Upper lobe of left lung (tissue), 4 donors: ENCODE results near the gene MYO18B.

Experiments used
- EP300 ChIP-seq, 4 donors: sonication (generic); formaldehyde crosslinking; IDR thresholded peaks; one replicate each; pipeline ENCODE4 v1.5.1; 2017; ENCODE audit warnings: antibody characterized with exemption in 4 of 4, control low read depth in 2 of 4
- POLR2A ChIP-seq, 4 donors: fragments of 450-650 bp; IDR thresholded peaks; one replicate each; pipeline ENCODE4 v1.5.1; 2016 to 2017; ENCODE audit warnings: antibody characterized with exemption in 4 of 4, mild to moderate bottlenecking in 2 of 4
- POLR2AphosphoS5 ChIP-seq, 2 donors: sonication (generic); formaldehyde crosslinking; IDR thresholded peaks; one replicate each; pipeline ENCODE4 v1.5.1; 2017; ENCODE audit warnings: antibody characterized with exemption in 2 of 2
- TF ChIP-seq, protein P1 (sequence below), 6 experiments: fragments of 450-650 bp in 4 of 6; fragments of 200-600 bp in 2 of 6; sonication (generic) in 2 of 6; IDR thresholded peaks; one replicate each; pipeline ENCODE4 v1.5.1; 2016 to 2019; ENCODE audit warnings: antibody characterized with exemption in 6 of 6

DNA sequence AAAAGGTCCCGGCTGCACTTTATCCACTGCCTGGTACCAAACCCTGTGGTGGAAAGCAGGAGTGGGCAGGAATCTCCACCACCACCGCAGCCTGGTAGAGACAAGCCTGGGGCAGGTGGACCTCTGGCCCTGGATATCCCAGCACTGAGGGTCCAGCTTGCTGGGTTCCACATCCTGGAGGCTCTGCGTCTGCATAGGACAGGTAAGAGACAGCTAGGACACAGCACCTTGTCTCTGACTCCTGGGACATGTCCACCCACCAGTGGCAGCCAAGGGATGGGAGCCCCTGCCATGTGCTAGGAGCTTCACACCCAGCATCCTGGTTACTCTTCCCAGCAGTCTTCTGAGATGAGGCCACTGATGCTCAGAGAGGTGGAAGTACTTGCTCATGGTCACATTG lies 105.5 kb downstream of the MYO18B start:
- TF ChIP-seq, protein P1, sequence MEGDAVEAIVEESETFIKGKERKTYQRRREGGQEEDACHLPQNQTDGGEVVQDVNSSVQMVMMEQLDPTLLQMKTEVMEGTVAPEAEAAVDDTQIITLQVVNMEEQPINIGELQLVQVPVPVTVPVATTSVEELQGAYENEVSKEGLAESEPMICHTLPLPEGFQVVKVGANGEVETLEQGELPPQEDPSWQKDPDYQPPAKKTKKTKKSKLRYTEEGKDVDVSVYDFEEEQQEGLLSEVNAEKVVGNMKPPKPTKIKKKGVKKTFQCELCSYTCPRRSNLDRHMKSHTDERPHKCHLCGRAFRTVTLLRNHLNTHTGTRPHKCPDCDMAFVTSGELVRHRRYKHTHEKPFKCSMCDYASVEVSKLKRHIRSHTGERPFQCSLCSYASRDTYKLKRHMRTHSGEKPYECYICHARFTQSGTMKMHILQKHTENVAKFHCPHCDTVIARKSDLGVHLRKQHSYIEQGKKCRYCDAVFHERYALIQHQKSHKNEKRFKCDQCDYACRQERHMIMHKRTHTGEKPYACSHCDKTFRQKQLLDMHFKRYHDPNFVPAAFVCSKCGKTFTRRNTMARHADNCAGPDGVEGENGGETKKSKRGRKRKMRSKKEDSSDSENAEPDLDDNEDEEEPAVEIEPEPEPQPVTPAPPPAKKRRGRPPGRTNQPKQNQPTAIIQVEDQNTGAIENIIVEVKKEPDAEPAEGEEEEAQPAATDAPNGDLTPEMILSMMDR (IDR thresholded peaks at IDR 0.05): no peak
- TF ChIP-seq POLR2AphosphoS5 (IDR thresholded peaks at IDR 0.05) (no peak), POLR2A (IDR thresholded peaks at IDR 0.05) (no peak), EP300 (IDR thresholded peaks at IDR 0.05) (no peak)
